ENCODE data around the gene BUB3.

The BUB3 gene, protein sequence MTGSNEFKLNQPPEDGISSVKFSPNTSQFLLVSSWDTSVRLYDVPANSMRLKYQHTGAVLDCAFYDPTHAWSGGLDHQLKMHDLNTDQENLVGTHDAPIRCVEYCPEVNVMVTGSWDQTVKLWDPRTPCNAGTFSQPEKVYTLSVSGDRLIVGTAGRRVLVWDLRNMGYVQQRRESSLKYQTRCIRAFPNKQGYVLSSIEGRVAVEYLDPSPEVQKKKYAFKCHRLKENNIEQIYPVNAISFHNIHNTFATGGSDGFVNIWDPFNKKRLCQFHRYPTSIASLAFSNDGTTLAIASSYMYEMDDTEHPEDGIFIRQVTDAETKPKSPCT

GRCh38 chr10:123154092-123154710 lies at the start of gene BUB3:
BUB3 (plus strand) TSS chr10:123154402; CDS start chr10:123154918, 516 bp downstream.
- peak; percentile 97 for DNase-seq

- DNase-seq, result no peak
Observed at GRCh38 chr10:123109466-123109865, 44.7 kb upstream of the BUB3 start.

DNA sequence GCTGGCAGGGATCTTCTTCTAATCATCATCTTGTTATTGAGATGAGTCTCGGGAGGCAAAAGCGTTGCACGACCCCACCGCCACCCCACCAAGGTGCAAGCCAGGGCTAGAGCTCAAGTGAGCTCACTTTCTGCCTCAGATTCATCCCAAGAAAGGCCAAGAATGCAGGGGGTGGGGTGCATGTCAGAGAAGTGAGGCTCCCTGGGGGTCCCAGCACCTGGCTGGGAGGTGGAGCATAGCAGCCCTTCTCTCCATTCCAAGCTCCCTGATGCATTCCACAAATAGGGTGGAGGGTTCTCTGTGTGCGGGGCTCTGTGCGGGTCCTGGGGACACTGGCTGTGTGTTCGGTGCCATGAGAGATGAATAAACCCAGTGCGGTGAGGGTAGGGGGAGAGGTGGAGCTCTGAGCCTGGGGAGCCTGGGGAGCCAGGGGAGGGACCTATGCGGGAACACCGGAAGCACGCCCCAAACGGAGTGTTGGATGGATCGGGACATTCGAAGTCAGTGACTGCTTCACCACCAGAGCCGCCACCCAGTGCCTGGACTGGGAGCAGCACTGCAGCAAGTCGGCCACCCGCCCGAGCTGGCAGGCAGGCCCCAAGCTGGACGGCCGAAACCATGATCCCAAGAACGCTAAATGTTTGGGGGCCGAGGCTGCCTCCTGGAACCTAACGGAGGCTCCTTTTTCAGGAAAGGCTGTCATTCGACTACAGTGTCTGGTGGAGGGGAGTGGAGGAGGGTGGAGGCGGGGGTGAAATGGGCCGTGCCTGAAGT lies 36.4 kb upstream of the BUB3 start:
- DNase-seq, result no peak

DNA sequence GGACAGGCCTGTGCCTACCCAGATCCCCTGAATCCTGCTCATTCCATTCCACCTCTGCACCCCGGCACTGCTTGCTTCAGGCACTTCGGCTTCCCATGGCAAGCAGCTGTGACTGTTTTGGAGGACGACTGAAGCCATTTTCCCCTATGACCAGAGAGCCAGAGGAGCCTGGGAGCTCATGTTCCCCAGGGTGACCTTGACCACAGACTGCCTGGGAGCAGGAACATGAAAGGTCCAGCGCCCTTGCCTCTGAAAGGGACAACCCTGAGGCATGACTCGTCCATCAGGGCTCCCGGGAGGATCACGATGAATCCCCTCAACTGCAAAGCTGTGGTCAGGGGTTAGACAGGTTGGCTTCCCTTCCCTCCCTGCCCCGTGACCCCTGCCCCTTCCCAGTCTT lies 35.1 kb upstream of the BUB3 start:
- DNase-seq, result no peak

DNA sequence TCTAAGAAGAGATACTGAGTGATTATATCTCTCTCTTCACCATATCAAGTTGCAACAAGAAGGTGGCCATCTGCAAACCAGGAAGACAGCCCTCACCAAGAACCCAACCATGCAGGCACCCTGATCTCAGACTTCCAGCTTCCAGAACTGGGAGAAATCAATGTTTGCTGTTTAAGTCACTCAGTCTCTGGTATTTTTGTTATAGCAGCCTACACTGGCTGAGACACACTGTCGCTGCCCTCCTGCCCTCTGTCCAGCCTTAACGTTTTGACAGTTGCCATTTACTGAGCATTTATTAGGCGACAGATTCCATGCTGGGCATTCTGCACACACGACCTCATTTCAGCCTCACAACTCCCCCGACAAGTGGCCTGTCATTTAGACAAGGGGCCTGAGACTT lies 28.0 kb upstream of the BUB3 start:
- DNase-seq, result no peak

GRCh38 chr10:123129618-123130271 lies 24.5 kb upstream of the BUB3 start:
- no peak for DNase-seq

DNA sequence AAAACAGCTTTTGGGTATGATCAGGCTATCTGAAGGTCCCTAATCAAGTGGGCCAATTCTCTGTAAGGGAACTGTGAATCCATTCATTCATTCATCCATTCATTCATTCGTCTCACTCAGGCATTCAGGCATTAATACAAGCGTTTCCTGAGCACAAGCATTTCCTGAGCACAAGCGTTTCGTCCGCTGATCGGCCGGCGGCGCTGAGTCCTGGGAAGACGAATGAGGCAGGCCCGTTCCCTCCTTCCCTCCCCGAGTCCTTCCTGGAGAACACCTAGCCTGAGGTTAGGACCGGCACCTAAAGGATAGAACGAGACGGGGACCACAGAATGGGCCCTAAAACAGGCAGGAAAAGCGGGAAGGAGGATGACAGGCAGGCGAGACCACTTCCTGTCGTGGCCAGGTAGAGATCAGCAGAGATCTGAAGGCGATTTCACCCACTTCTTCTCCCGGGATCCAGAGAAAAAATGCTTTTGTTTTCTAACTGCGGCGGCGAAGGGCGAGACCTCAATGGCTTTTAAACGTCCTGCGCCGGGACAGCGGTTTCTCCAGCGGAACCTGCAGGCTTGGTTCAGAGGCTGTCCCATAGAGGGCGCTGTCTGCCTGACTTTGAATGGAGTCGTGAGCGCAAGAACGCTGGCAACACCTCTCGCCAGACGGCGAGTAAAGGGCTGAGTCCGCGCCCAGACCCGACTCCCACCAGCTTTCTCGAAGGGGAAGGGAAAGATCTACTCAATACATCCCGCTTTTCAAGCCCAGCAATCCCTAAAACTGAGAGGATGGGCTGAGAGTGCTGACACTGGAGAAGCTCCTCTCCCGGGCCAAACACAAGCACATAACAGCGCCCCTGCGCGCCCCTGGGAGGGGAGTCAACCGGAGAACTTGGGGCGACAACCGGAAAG lies 21.4 kb upstream of the BUB3 start:
- peak; percentile 85 for DNase-seq

- DNase-seq, result no peak
Observed at GRCh38 chr10:123133541-123134342, 20.5 kb upstream of the BUB3 start.

- DNase-seq, result no peak
Observed at GRCh38 chr10:123134343-123134914, 19.8 kb upstream of the BUB3 start.

GRCh38 chr10:123134915-123135414 lies 19.2 kb upstream of the BUB3 start:
- DNase-seq, result no peak

- peak; percentile 47 for DNase-seq
Observed at GRCh38 chr10:123135415-123136141, 18.6 kb upstream of the BUB3 start, which contains the start of gene HMX3. HMX3 (plus strand) TSS chr10:123135970; CDS start chr10:123136051, 81 bp downstream.

GRCh38 chr10:123136221-123136805 lies 17.9 kb upstream of the BUB3 start:
- DNase-seq, result no peak

GRCh38 chr10:123136806-123137642 lies 17.2 kb upstream of the BUB3 start:
- no peak for DNase-seq

GRCh38 chr10:123139165-123139520 lies 15.1 kb upstream of the BUB3 start:
- DNase-seq, result no peak

- no peak for DNase-seq
Observed at GRCh38 chr10:123139521-123140163, 14.6 kb upstream of the BUB3 start.

GRCh38 chr10:123140164-123140982 lies 13.8 kb upstream of the BUB3 start:
- no peak for DNase-seq

DNA sequence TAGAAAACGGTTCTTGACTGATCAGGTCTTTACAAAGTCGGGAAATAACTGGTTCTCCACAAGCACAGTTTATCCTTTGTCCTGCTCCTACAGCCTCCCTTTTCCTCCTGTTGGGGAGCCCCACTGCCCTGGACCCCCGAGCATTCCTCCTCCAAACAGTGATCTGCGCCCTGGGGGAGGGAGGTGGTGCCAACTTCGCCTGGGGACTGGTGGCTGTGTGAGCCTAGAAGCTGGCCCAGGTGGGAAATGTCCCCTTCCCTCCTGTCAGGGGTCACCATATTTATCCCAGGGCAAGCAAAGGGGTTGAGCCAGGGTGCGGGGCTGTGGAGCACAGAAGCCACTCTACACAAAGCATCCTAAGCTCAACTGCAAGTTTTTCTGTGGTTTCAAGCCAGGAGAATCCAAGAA lies 13.2 kb upstream of the BUB3 start:
- DNase-seq, result no peak

Data from CD4-positive, alpha-beta T cell treated with Interleukin-12 subunit alpha and Interleukin-12 subunit beta, for 1 hour (primary cell).